Stimulated activated CD4-positive, alpha-beta T cell treated with anti-CD3 and anti-CD28 coated beads, Interleukin-2, amount 100 ng/mL, for 48 hours (primary cell): ENCODE results near the gene SEZ6.
"Not testable (repeated sequence)": the region's sequence is repeated elsewhere in the genome, so short reads cannot be mapped to it uniquely, and the experiment has no call there.

Experiments used
- DNase-seq, 2 donors: peaks; one replicate each; pipeline ENCODE4 v3.0.0-alpha.2; 2020

SEZ6 gene

GRCh38 chr17:28951991-28952975 lies 53.5 kb downstream of the SEZ6 start:
- peak; percentile 84 to 87 for DNase-seq

- DNase-seq, result peak; percentile 96 to 99
Measured at GRCh38 chr17:28951428-28951990, 54.3 kb downstream of the SEZ6 start, which contains the start of gene PHF12. Gene PHF12, minus strand, starts transcription at chr17:28951518. Its CDS starts 558 bp downstream, at chr17:28950960.

GRCh38 chr17:28950752-28951427 lies 54.9 kb downstream of the SEZ6 start:
- no peak for DNase-seq

GRCh38 chr17:28950017-28950751 lies 55.6 kb downstream of the SEZ6 start:
- peak; percentile 40 for DNase-seq

GRCh38 chr17:28949185-28950016 lies 56.4 kb downstream of the SEZ6 start:
- peak; percentile 52 to 56 for DNase-seq

- no peak for DNase-seq
Measured at GRCh38 chr17:28948873-28949184, 57.0 kb downstream of the SEZ6 start.

- DNase-seq, result no peak
Measured at GRCh38 chr17:28948342-28948741, 57.5 kb downstream of the SEZ6 start.

GRCh38 chr17:28947639-28948038 lies 58.2 kb downstream of the SEZ6 start:
- DNase-seq, result no peak

GRCh38 chr17:28946239-28946638 lies 59.6 kb downstream of the SEZ6 start:
- no peak for DNase-seq

- no peak for DNase-seq
Measured at GRCh38 chr17:28944862-28945741, 60.7 kb downstream of the SEZ6 start.

GRCh38 chr17:28944343-28944742 lies 61.5 kb downstream of the SEZ6 start:
- DNase-seq, result no peak

GRCh38 chr17:28942925-28943324 lies 62.9 kb downstream of the SEZ6 start:
- no peak for DNase-seq

GRCh38 chr17:28941251-28941650 lies 64.6 kb downstream of the SEZ6 start:
- DNase-seq, result no peak

- no peak for DNase-seq
Measured at GRCh38 chr17:28940675-28941074, 65.2 kb downstream of the SEZ6 start.

- DNase-seq, result no peak
Measured at GRCh38 chr17:28940142-28940541, 65.7 kb downstream of the SEZ6 start.

- DNase-seq, result no peak
Measured at GRCh38 chr17:28938552-28938951, 67.3 kb downstream of the SEZ6 start.

GRCh38 chr17:28937044-28937729 lies 68.6 kb downstream of the SEZ6 start:
- no peak for DNase-seq

- no peak for DNase-seq
Measured at GRCh38 chr17:28935744-28936460, 69.9 kb downstream of the SEZ6 start.

GRCh38 chr17:28934508-28934907 lies 71.3 kb downstream of the SEZ6 start:
- not testable (repeated sequence) for DNase-seq

- DNase-seq, result no peak
Measured at GRCh38 chr17:28929787-28930186, 76.0 kb downstream of the SEZ6 start.
